HepG2 (cell line): ENCODE data around the gene NPB. TPM values are rescaled to one million over a fixed set of nuclear protein-coding genes. Genes with fewer than 3 reads are reported as not detected.
A peak's percentile ranks its signal among the peaks of the same experiment; 100 is the strongest.

Experiments
- ATAC-seq: fragments of 200-7000 bp; cut with Tn5 transposase; 3 replicates; pipeline ENCODE4 v1.9.1; 2020; ENCODE audit warnings: mild to moderate bottlenecking, moderate library complexity
- BruUV-seq: library from RNA; stranded (reverse); fragments of 400-500 nt; replicated peaks from 2 replicates; lab custom pipeline; 2021; lab: Mats Ljungman, UMichigan
- CTCF ChIA-PET: fragments of 300-600 bp; formaldehyde crosslinking; extraction: SDS; loops from one replicate; lab custom pipeline; 2021; ENCODE audit warnings: low total read pairs, inconsistent platforms, low intra/inter-chr PET ratio; lab: Yijun Ruan, JAX
- POLR2A ChIA-PET: fragments of 350-600 bp; sonication (Branson Sonifier 250); formaldehyde crosslinking; loops from one replicate; lab custom pipeline; 2020; ENCODE audit warnings: antibody characterized with exemption, inconsistent platforms; lab: Yijun Ruan, JAX
- DNase-seq: peaks from one replicate; pipeline ENCODE4 v3.0.0-alpha.2; 2015; ENCODE audit warnings: low spot score
- FAIRE-seq: peaks from 3 replicates; lab custom pipeline; 2011; peaks lifted over from hg19 to GRCh38; lab: Jason Lieb, UNC
- H2AFZ ChIP-seq: one replicate; pipeline ENCODE4 v1.6.1; 2011; ENCODE audit warnings: low read length, inconsistent platforms
- H3K27ac ChIP-seq: fragments of 300-600 bp; 3 replicates; pipeline ENCODE4 v1.8.0; 2011; ENCODE audit warnings: mixed run types, mild to moderate bottlenecking, mixed read lengths, low read length, inconsistent platforms; ENCODE audit not compliant: insufficient read depth; ENCODE audit errors: extremely low read length
- H3K27me3 ChIP-seq, 2 experiments: fragments of 200-600 bp in 1 of 2; 2 replicates in 1 of 2; 3 replicates in 1 of 2; pipeline versions ENCODE4 v1.6.0 to v1.8.0; 2011; ENCODE audit warnings: low read length in 2 of 2, mild to moderate bottlenecking in 2 of 2, moderate library complexity in 2 of 2, inconsistent platforms in 1 of 2; ENCODE audit not compliant: insufficient read depth in 2 of 2, control insufficient read depth in 1 of 2
- H3K36me3 ChIP-seq, 2 experiments: fragments of 200-600 bp in 1 of 2; replicated peaks in 1 of 2; 2 replicates in 1 of 2; 3 replicates in 1 of 2; pipeline versions ENCODE4 v1.5.1 to v1.8.0; 2011; ENCODE audit warnings: low read length in 2 of 2, inconsistent platforms in 1 of 2; ENCODE audit not compliant: insufficient read depth in 2 of 2, control insufficient read depth in 1 of 2
- H3K4me1 ChIP-seq: 2 replicates; pipeline ENCODE4 v1.5.1; 2012; ENCODE audit warnings: low read length, inconsistent platforms; ENCODE audit not compliant: insufficient read depth
- H3K4me2 ChIP-seq: 2 replicates; pipeline ENCODE4 v1.6.0; 2011; ENCODE audit warnings: low read depth, low read length, inconsistent platforms
- H3K4me3 ChIP-seq, 3 experiments: fragments of 200-600 bp in 1 of 3; sonication (generic), shearing (Covaris generic) in 1 of 3; replicated peaks in 1 of 3; 2 replicates each; pipeline ENCODE4 v1.5.1; 2011 to 2016; ENCODE audit warnings: low read length in 3 of 3, inconsistent platforms in 2 of 3, low read depth in 2 of 3, mild to moderate bottlenecking in 2 of 3, control low read depth in 1 of 3, mixed read lengths in 1 of 3; ENCODE audit not compliant: insufficient read depth in 1 of 3
- H3K79me2 ChIP-seq: one replicate; pipeline ENCODE4 v1.6.1; 2011; ENCODE audit warnings: low read length, inconsistent platforms; ENCODE audit not compliant: insufficient read depth
- H3K9ac ChIP-seq: 2 replicates; pipeline ENCODE4 v1.6.0; 2011; ENCODE audit warnings: mild to moderate bottlenecking, low read depth, low read length, inconsistent platforms; ENCODE audit not compliant: insufficient read depth
- H3K9me3 ChIP-seq: 2 replicates; pipeline ENCODE4 v1.5.1; 2012; ENCODE audit warnings: mild to moderate bottlenecking, low read length
- H4K20me1 ChIP-seq: 2 replicates; pipeline ENCODE4 v1.6.0; 2011; ENCODE audit warnings: inconsistent platforms, mild to moderate bottlenecking, low read length, moderate library complexity; ENCODE audit not compliant: insufficient read depth
- CHCHD3 ChIP-seq: sonication (generic); formaldehyde crosslinking; IDR thresholded peaks from 2 replicates; pipeline ENCODE4 v1.8.0; 2022; ENCODE audit warnings: mild to moderate bottlenecking, missing genetic modification reagents, moderate library complexity
- EED ChIP-seq: sonication (generic); formaldehyde crosslinking; IDR thresholded peaks from 2 replicates; pipeline ENCODE4 v1.5.0; 2020; ENCODE audit warnings: mild to moderate bottlenecking, missing genetic modification reagents
- GABPB1 ChIP-seq: IDR thresholded peaks from 2 replicates; pipeline ENCODE4 v1.6.1; 2016; ENCODE audit warnings: mild to moderate bottlenecking, missing genetic modification reagents, moderate library complexity, missing compliant biosample characterization
- GTF2F1 ChIP-seq: fragments of 150-350 bp; IDR thresholded peaks from 2 replicates; pipeline ENCODE4 v1.6.1; 2014; ENCODE audit warnings: low read length
- KMT2A ChIP-seq: sonication (generic); formaldehyde crosslinking; IDR thresholded peaks from 2 replicates; pipeline ENCODE4 v1.4.0; 2020; ENCODE audit warnings: missing genetic modification reagents
- LRRFIP1 ChIP-seq: sonication (generic); formaldehyde crosslinking; conservative IDR thresholded peaks from 2 replicates; pipeline ENCODE4 v1.4.0; 2020; ENCODE audit warnings: missing genetic modification reagents
- SALL2 ChIP-seq: sonication (generic); formaldehyde crosslinking; IDR thresholded peaks from 2 replicates; pipeline ENCODE4 v1.8.1; 2023; ENCODE audit warnings: mild to moderate bottlenecking, missing genetic modification reagents, inconsistent platforms
- SATB2 ChIP-seq: sonication (generic); formaldehyde crosslinking; IDR thresholded peaks from 2 replicates; pipeline ENCODE4 v1.5.0; 2020; ENCODE audit warnings: missing genetic modification reagents
- SOX5 ChIP-seq: IDR thresholded peaks from 2 replicates; pipeline ENCODE4 v1.6.1; 2016; ENCODE audit warnings: borderline replicate concordance
- TP53 ChIP-seq: sonication (generic); formaldehyde crosslinking; conservative IDR thresholded peaks from 2 replicates; pipeline ENCODE4 v1.4.0; 2020; ENCODE audit warnings: missing genetic modification reagents
- YY1 ChIP-seq: IDR thresholded peaks from 2 replicates; pipeline ENCODE4 v1.6.1; 2011; ENCODE audit warnings: low read length, low read depth, moderate library complexity, mild to moderate bottlenecking; ENCODE audit not compliant: insufficient read depth, insufficient replicate concordance
- ZNF136 ChIP-seq: sonication (generic); formaldehyde crosslinking; IDR thresholded peaks from 2 replicates; pipeline ENCODE4 v1.8.1; 2022; ENCODE audit warnings: low read depth, mild to moderate bottlenecking, moderate library complexity, missing genetic modification reagents
- ZNF558 ChIP-seq: sonication (generic); formaldehyde crosslinking; IDR thresholded peaks from 2 replicates; pipeline ENCODE4 v1.9.0; 2022; ENCODE audit warnings: mild to moderate bottlenecking, missing genetic modification reagents, borderline replicate concordance
- ZNF678 ChIP-seq: sonication (generic); formaldehyde crosslinking; IDR thresholded peaks from 2 replicates; pipeline ENCODE4 v1.4.0; 2020; ENCODE audit warnings: mild to moderate bottlenecking, missing genetic modification reagents
- WGBS: methylation state at CpG from one replicate; pipeline ENCODE4 v1.1.6; 2017; ENCODE audit warnings: low lambda C conversion rate; 5-methylcytosine and 5-hydroxymethylcytosine counted together
- in situ Hi-C: cut with HindIII; loops from 2 replicates; pipeline ENCODE4 v1.10.0; 2017; ENCODE audit warnings: low pct_unique_long_range_greater_than_20kb; ENCODE audit not compliant: extremely low pct_ligation_motif_present
- intact Hi-C: fragments of 100-400 bp; cut with micrococcal nuclease; formaldehyde crosslinking; loops from one replicate; pipeline ENCODE4 v1.10.0; 2022; ENCODE audit not compliant: unreplicated experiment
- polyA plus RNA-seq, 8 experiments: library from polyadenylated mRNA; depleted of rRNA in 3 of 8; stranded (reverse) in 7 of 8; unstranded in 1 of 8; fragments of >200 nt; fragmentation: Illumina TruSeq in 4 of 8; extraction: Trizol in 4 of 8; gene quantifications; 2 replicates each; pipeline versions ENCODE4 v1.2.1 to v1.2.3, GENCODE V29; 2011 to 2016; ENCODE audit warnings: low read depth in 4 of 8, missing spikeins in 1 of 8, mixed read lengths in 1 of 8; ENCODE audit not compliant: insufficient read depth in 1 of 8
- total RNA-seq, 5 experiments: library from RNA; depleted of rRNA; stranded (reverse); fragments of >200 nt; fragmentation: Illumina TruSeq; extraction: Trizol; gene quantifications; 2 replicates each; pipeline ENCODE4 v1.2.3, GENCODE V29; 2016; ENCODE audit warnings: low read depth in 1 of 5
- TF ChIP-seq, protein P1 (sequence below): sonication (generic); formaldehyde crosslinking; IDR thresholded peaks from 2 replicates; pipeline ENCODE4 v1.4.0; 2020; ENCODE audit warnings: missing genetic modification reagents
- TF ChIP-seq, protein P2 (sequence below): sonication (generic); formaldehyde crosslinking; IDR thresholded peaks from 2 replicates; pipeline ENCODE4 v1.5.0; 2020; ENCODE audit warnings: mild to moderate bottlenecking, missing genetic modification reagents, moderate library complexity

The NPB gene
- total and polyA plus RNA-seq, 2 of the 13 experiments (the other 11 are each of a cell fraction or from before 2014, with no cell fraction given), result 0.11 to 0.93 TPM

GRCh38 chr17:81935709-81936084, 33.7 kb downstream of the NPB start (continued):
- TF ChIP-seq ZNF136 (CRISPR knock-in tag) (0 out of 2 replicates have a peak, but pooled peaks have one; percentile 30), ZNF558 (CRISPR knock-in tag) (no peak)

DNA sequence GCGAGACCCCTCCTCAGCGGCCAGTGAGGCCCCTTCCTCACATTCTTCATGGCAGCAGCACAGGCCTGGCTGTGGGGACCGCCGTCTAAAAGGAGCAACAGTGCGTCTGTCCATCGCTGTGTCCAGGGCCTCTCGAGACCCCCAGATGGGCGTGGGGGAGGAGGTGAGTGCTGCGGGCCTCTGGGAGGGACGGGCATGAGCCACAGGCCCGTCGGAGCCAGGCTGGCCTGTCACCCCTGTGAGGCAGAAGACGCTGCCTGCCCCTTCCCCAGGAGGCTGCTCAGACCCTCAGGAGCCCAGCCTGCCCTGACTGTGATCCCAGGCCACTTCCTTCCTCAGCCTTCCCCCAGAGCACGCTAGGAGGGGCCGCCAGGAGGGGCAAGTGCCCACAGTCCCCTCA, 37.2 kb downstream of the NPB start:
- peaks cover 19% of the 10 kb centered on the region for H3K79me2 ChIP-seq
- peaks cover 7 to 17% of the 10 kb centered on the region in 2 experiments; a peak in 4 of 5 replicates for H3K36me3 ChIP-seq
- no peak overlapping the region for H3K27ac ChIP-seq
- H3K9me3 ChIP-seq, result no peaks in the 10 kb centered on the region
- H4K20me1 ChIP-seq, result no peaks in the 10 kb centered on the region; the same call in 1 of the 2 replicates
- no peak overlapping the region; a peak in 1 of 6 replicates for H3K4me3 ChIP-seq
- peak; percentile 8; the same call in 2 of the 3 replicates for ATAC-seq
- no peak for DNase-seq
- ChIA-PET POLR2A (interaction anchor here (0.8 to 7.9 kb wide), 4 partner anchors 13 to 64 kb away, joined by 3 to 71 read pairs (median 30); partner anchors contain the start of gene MAFG), CTCF (no interaction called here)
- FAIRE-seq, result no peak
- no peak overlapping the region for H2AFZ ChIP-seq
- peaks cover 16 to 33% of the 10 kb centered on the region in 2 experiments; a peak in 4 of 5 replicates for H3K27me3 ChIP-seq
- H3K9ac ChIP-seq, result no peak overlapping the region
- 77% methylated on average over 6 of the region's 15 CpGs for WGBS
- intact Hi-C loops, result no loop called here
- H3K4me1 ChIP-seq, result peaks cover 74% of the 10 kb centered on the region
- in situ Hi-C loops, result no loop called here
- no TSS peak for BruUV-seq
- peak overlapping the region; percentile 0; the same call in 1 of the 2 replicates for H3K4me2 ChIP-seq
- TF ChIP-seq TP53 (CRISPR knock-in tag) (no peak), CHCHD3 (CRISPR knock-in tag) (no peak), ZNF678 (CRISPR knock-in tag) (no peak), SALL2 (CRISPR knock-in tag) (no peak), SOX5 (CRISPR knock-in tag) (no peak), GABPB1 (CRISPR knock-in tag) (peak; percentile 8; the same call in 1 of the 2 replicates), LRRFIP1 (CRISPR knock-in tag) (no peak), GTF2F1 (no peak), KMT2A (CRISPR knock-in tag) (no peak), EED (0 out of 2 replicates have a peak, but pooled peaks have one; percentile 38), YY1 (no peak), SATB2 (CRISPR knock-in tag) (no peak)
- TF ChIP-seq, protein P1, sequence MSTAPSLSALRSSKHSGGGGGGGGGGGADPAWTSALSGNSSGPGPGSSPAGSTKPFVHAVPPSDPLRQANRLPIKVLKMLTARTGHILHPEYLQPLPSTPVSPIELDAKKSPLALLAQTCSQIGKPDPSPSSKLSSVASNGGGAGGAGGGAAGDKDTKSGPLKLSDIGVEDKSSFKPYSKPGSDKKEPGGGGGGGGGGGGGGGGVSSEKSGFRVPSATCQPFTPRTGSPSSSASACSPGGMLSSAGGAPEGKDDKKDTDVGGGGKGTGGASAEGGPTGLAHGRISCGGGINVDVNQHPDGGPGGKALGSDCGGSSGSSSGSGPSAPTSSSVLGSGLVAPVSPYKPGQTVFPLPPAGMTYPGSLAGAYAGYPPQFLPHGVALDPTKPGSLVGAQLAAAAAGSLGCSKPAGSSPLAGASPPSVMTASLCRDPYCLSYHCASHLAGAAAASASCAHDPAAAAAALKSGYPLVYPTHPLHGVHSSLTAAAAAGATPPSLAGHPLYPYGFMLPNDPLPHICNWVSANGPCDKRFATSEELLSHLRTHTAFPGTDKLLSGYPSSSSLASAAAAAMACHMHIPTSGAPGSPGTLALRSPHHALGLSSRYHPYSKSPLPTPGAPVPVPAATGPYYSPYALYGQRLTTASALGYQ (CRISPR knock-in tag), result no peak
- TF ChIP-seq, protein P2, sequence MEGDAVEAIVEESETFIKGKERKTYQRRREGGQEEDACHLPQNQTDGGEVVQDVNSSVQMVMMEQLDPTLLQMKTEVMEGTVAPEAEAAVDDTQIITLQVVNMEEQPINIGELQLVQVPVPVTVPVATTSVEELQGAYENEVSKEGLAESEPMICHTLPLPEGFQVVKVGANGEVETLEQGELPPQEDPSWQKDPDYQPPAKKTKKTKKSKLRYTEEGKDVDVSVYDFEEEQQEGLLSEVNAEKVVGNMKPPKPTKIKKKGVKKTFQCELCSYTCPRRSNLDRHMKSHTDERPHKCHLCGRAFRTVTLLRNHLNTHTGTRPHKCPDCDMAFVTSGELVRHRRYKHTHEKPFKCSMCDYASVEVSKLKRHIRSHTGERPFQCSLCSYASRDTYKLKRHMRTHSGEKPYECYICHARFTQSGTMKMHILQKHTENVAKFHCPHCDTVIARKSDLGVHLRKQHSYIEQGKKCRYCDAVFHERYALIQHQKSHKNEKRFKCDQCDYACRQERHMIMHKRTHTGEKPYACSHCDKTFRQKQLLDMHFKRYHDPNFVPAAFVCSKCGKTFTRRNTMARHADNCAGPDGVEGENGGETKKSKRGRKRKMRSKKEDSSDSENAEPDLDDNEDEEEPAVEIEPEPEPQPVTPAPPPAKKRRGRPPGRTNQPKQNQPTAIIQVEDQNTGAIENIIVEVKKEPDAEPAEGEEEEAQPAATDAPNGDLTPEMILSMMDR, result peak; percentile 18; the same call in 1 of the 2 replicates
